Measurements from ENCODE around the gene C16orf87. TPM values are rescaled to one million over a fixed set of nuclear protein-coding genes. Genes with fewer than 3 reads are reported as not detected.

C16orf87 gene
- total RNA-seq, 4 donors from 2014 or later = 7.9 to 13.5 (median 10.6) TPM

- Histone ChIP-seq H3K9me3 (no peaks in the 10 kb centered on the region), H3K4me3 (no peak overlapping the region), H3K27ac (no peak overlapping the region), H3K4me1 (no peaks in the 10 kb centered on the region), H3K36me3 (no peaks in the 10 kb centered on the region), H3K27me3 (no peaks in the 10 kb centered on the region)
- no peak for TF ChIP-seq POLR2A (IDR thresholded peaks at IDR 0.05)
- TF ChIP-seq, protein P1, sequence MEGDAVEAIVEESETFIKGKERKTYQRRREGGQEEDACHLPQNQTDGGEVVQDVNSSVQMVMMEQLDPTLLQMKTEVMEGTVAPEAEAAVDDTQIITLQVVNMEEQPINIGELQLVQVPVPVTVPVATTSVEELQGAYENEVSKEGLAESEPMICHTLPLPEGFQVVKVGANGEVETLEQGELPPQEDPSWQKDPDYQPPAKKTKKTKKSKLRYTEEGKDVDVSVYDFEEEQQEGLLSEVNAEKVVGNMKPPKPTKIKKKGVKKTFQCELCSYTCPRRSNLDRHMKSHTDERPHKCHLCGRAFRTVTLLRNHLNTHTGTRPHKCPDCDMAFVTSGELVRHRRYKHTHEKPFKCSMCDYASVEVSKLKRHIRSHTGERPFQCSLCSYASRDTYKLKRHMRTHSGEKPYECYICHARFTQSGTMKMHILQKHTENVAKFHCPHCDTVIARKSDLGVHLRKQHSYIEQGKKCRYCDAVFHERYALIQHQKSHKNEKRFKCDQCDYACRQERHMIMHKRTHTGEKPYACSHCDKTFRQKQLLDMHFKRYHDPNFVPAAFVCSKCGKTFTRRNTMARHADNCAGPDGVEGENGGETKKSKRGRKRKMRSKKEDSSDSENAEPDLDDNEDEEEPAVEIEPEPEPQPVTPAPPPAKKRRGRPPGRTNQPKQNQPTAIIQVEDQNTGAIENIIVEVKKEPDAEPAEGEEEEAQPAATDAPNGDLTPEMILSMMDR (IDR thresholded peaks at IDR 0.05) = no peak
- no peak for DNase-seq
These were observed 27.6 kb downstream of the C16orf87 start for GRCh38 chr16:46803373-46803772.

- Histone ChIP-seq H3K27ac (no peak overlapping the region), H3K36me3 (no peaks in the 10 kb centered on the region), H3K4me3 (no peak overlapping the region), H3K27me3 (no peaks in the 10 kb centered on the region), H3K9me3 (no peaks in the 10 kb centered on the region), H3K4me1 (no peaks in the 10 kb centered on the region)
- TF ChIP-seq POLR2A (IDR thresholded peaks at IDR 0.05) = no peak
- TF ChIP-seq, protein P1 (IDR thresholded peaks at IDR 0.05) = peak in 4 of 6 experiments; percentile 32 to 46 (median 42)
- DNase-seq = no peak
These were observed 29.4 kb downstream of the C16orf87 start for GRCh38 chr16:46801428-46802049.

DNA sequence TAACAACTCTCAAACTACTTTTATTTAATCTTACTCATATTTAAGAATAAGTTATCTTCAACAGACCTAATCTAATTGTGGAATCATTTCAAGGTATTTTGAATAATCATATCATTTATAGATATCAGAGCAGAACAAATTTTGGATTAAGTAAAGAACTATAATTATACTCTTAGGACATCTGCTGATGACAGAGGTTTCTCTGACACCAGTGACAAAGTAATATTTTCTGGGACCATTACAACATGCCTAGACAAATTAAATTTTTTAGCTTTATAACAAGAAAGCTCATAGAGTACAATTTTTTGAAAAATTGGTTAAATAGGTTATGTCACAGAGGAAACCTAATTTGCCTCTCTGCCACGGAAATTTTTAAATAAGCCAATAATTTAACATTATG lies 30.5 kb downstream of the C16orf87 start:
- no peak overlapping the region for H3K27ac ChIP-seq
- no peaks in the 10 kb centered on the region for H3K4me1 ChIP-seq
- no peak overlapping the region for H3K4me3 ChIP-seq
- H3K27me3 ChIP-seq = no peaks in the 10 kb centered on the region
- no peaks in the 10 kb centered on the region for H3K36me3 ChIP-seq
- no peak for DNase-seq
- TF ChIP-seq, protein P1 (IDR thresholded peaks at IDR 0.05) = no peak
- no peak for TF ChIP-seq POLR2A (IDR thresholded peaks at IDR 0.05)
- no peaks in the 10 kb centered on the region for H3K9me3 ChIP-seq

- no peak for DNase-seq
- Histone ChIP-seq H3K9me3 (peaks cover 0 to 12% (median 2%) of the 10 kb centered on the region in 4 donors), H3K36me3 (no peaks in the 10 kb centered on the region), H3K4me3 (no peak overlapping the region), H3K27ac (no peak overlapping the region), H3K4me1 (no peaks in the 10 kb centered on the region), H3K27me3 (no peaks in the 10 kb centered on the region)
- TF ChIP-seq, protein P1 (IDR thresholded peaks at IDR 0.05) = no peak
- no peak for TF ChIP-seq POLR2A (IDR thresholded peaks at IDR 0.05)
These were observed 33.5 kb downstream of the C16orf87 start for GRCh38 chr16:46797501-46797900.

DNA sequence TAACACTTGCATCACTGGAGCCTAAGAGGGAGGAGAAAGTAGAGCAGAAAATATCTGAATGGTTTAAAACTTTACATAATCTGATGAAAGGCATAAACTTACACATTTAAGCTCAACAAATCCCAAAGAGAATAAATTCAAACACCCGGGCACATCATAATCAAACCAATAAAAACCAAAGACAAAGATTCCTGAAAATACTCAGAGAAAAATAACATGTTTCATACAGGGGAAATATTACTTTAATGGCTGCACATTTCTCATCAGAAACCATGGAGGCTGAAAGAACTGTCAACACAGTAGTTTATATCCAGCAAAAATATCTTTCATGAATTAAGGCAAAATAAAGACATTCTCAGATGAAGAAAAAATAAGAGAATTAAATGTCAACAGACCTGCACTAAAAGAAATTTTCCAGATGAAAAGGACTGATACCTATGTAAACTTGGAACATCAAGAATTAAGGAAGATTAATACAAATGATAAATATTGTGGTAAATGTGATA lies 34.2 kb downstream of the C16orf87 start:
- no peak for DNase-seq
- no peaks in the 10 kb centered on the region for H3K36me3 ChIP-seq
- H3K27me3 ChIP-seq = no peaks in the 10 kb centered on the region
- TF ChIP-seq, protein P1 (IDR thresholded peaks at IDR 0.05) = no peak
- TF ChIP-seq POLR2A (IDR thresholded peaks at IDR 0.05) = no peak
- no peak overlapping the region for H3K4me3 ChIP-seq
- no peak overlapping the region for H3K27ac ChIP-seq
- no peaks in the 10 kb centered on the region for H3K4me1 ChIP-seq
- H3K9me3 ChIP-seq = peaks cover 0 to 12% (median 2%) of the 10 kb centered on the region in 4 donors
